Measurements from ENCODE around the gene COMMD2. TPM values are rescaled to one million over a fixed set of nuclear protein-coding genes. Genes with fewer than 3 reads are reported as not detected.

The COMMD2 gene
- total and polyA plus RNA-seq, 10 of the 15 experiments (the other 5 are each of a cell fraction or from before 2014, with no cell fraction given): 23.0 to 97.0 (median 50.9) TPM

DNA sequence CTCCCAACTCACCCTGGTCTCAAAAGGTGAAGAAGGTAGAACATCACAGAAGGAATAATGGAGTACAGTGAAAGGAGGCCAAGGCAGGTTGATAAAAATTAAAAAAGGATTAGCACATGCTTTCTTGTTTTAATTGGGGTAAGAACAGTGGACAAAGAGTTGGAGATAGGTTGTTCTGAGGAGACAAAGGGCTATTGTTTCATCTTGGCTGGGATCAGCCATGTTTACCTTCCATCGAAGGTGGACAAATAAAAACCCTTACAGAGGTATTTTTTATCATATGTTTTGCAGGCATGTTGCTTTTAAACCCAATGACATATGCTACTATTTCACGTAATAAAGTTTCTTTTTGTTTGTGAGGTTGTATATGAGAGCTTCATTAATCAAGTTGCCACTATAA lies 12.9 kb downstream of the COMMD2 start:
- H3K4me2 ChIP-seq (ENCODE audit: control insufficient read depth, insufficient read depth): no peak overlapping the region
- intact Hi-C loops (cut with micrococcal nuclease; ENCODE audit: unreplicated experiment): no loop called here
- no peaks in the 10 kb centered on the region for H3K4me1 ChIP-seq (ENCODE audit: control insufficient read depth, insufficient read depth, low read length)
- H3K79me2 ChIP-seq (ENCODE audit: control insufficient read depth, insufficient read depth, low read length): no peaks in the 10 kb centered on the region
- SMC1A ChIA-PET (ENCODE audit: uncharacterized antibody, unreplicated experiment): interaction anchor here (1.1 to 1.6 kb wide), 3 partner anchors 10 to 12 kb away, joined by 3 to 4 read pairs (median 4); no protein-coding TSS in a partner anchor
- H2AFZ ChIP-seq (ENCODE audit: control insufficient read depth, low read depth, low read length): no peak overlapping the region
- FAIRE-seq (no peak), ATAC-seq (no peak), DNase-seq (ENCODE audit: low read depth, low spot score) (no peak)
- H3K27me3 ChIP-seq (replicated peaks in 1 of 2; ENCODE audit: control insufficient read depth in 2 of 2, insufficient read depth in 2 of 2, low read length in 1 of 2): no peaks in the 10 kb centered on the region
- in situ Hi-C loops (cut with MboI): no loop called here
- H3K9ac ChIP-seq (ENCODE audit: control insufficient read depth, insufficient read depth, low read length): no peak overlapping the region
- H3K9me3 ChIP-seq (replicated peaks; ENCODE audit: control insufficient read depth, insufficient read depth, low read length): no peaks in the 10 kb centered on the region
- WGBS (ENCODE audit: insufficient coverage, insufficient replicate concordance, low lambda C conversion rate, missing lambda C conversion rate): 100% methylated on average over 2 of the region's 2 CpGs
- CTCF ChIA-PET: interaction anchor here (0.6 to 1.1 kb wide), 3 partner anchors 13 to 331 kb away, joined by 3 to 4 read pairs (median 4); partner anchors contain the start of gene COMMD2
- RAD21 ChIA-PET (ENCODE audit: unreplicated experiment): no interaction called here
- no peak overlapping the region for H3K4me3 ChIP-seq
- POLR2A ChIA-PET: interaction anchor here (1.2 kb wide), 1 partner anchor 12 kb away, joined by 3 read pairs; no protein-coding TSS in a partner anchor
- no peak overlapping the region for H3K27ac ChIP-seq (ENCODE audit: control insufficient read depth, insufficient read depth)
- no peaks in the 10 kb centered on the region for H4K20me1 ChIP-seq (ENCODE audit: control insufficient read depth, insufficient read depth)
- no TSS peak for BruUV-seq (replicated peaks)
- H3K36me3 ChIP-seq (ENCODE audit: control insufficient read depth in 2 of 2, insufficient read depth in 2 of 2, low read length in 1 of 2): no peaks in the 10 kb centered on the region; a peak in 1 of 4 replicates
- TF ChIP-seq NBN (IDR thresholded peaks at IDR 0.05): no peak

DNA sequence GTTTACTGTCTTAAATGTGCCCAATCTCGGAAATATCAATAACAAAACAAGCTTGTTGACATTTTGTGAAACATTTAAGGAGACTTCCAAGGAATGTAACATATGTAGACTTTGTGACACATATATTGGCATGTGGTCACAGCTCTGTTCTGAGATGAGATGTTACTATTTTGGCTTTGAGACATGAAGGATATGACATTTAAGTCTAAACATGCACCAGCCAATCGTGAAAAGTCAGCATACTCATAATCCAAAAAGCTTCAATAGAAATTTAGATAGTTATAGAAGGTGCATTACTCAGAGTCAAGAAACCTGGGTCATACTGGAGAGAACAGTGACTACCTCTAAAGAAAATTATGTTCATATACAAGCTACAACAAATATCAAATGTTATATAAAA lies 13.4 kb downstream of the COMMD2 start:
- ChIA-PET CTCF (interaction anchor here (0.6 to 1.1 kb wide), 3 partner anchors 14 to 331 kb away, joined by 3 to 4 read pairs (median 4); partner anchors contain the start of gene COMMD2), RAD21 (ENCODE audit: unreplicated experiment) (no interaction called here), POLR2A (interaction anchor here (0.6 to 1.2 kb wide), 2 partner anchors 13 to 97 kb away, joined by 3 read pairs; no protein-coding TSS in a partner anchor), SMC1A (ENCODE audit: uncharacterized antibody, unreplicated experiment) (interaction anchor here (0.7 to 1.6 kb wide), 4 partner anchors 10 to 207 kb away, joined by 3 to 4 read pairs (median 4); no protein-coding TSS in a partner anchor)
- in situ Hi-C loops (cut with MboI): no loop called here
- intact Hi-C loops (cut with micrococcal nuclease; ENCODE audit: unreplicated experiment): no loop called here
- no peaks in the 10 kb centered on the region for H4K20me1 ChIP-seq (ENCODE audit: control insufficient read depth, insufficient read depth)
- no peak overlapping the region for H3K4me2 ChIP-seq (ENCODE audit: control insufficient read depth, insufficient read depth)
- no peak overlapping the region for H2AFZ ChIP-seq (ENCODE audit: control insufficient read depth, low read depth, low read length)
- H3K9ac ChIP-seq (ENCODE audit: control insufficient read depth, insufficient read depth, low read length): no peak overlapping the region
- DNase-seq (ENCODE audit: low read depth, low spot score): no peak
- no peaks in the 10 kb centered on the region; a peak in 1 of 4 replicates for H3K36me3 ChIP-seq (ENCODE audit: control insufficient read depth in 2 of 2, insufficient read depth in 2 of 2, low read length in 1 of 2)
- ATAC-seq: no peak
- H3K27me3 ChIP-seq (replicated peaks in 1 of 2; ENCODE audit: control insufficient read depth in 2 of 2, insufficient read depth in 2 of 2, low read length in 1 of 2): no peaks in the 10 kb centered on the region
- WGBS (ENCODE audit: insufficient coverage, insufficient replicate concordance, low lambda C conversion rate, missing lambda C conversion rate): 47% methylated on average over 2 of the region's 2 CpGs
- no peak overlapping the region for H3K4me3 ChIP-seq
- no TSS peak for BruUV-seq (replicated peaks)
- no peak overlapping the region for H3K27ac ChIP-seq (ENCODE audit: control insufficient read depth, insufficient read depth)
- no peak for FAIRE-seq
- H3K4me1 ChIP-seq (ENCODE audit: control insufficient read depth, insufficient read depth, low read length): no peaks in the 10 kb centered on the region
- H3K79me2 ChIP-seq (ENCODE audit: control insufficient read depth, insufficient read depth, low read length): no peaks in the 10 kb centered on the region
- H3K9me3 ChIP-seq (replicated peaks; ENCODE audit: control insufficient read depth, insufficient read depth, low read length): no peaks in the 10 kb centered on the region
- TF ChIP-seq, protein P1, sequence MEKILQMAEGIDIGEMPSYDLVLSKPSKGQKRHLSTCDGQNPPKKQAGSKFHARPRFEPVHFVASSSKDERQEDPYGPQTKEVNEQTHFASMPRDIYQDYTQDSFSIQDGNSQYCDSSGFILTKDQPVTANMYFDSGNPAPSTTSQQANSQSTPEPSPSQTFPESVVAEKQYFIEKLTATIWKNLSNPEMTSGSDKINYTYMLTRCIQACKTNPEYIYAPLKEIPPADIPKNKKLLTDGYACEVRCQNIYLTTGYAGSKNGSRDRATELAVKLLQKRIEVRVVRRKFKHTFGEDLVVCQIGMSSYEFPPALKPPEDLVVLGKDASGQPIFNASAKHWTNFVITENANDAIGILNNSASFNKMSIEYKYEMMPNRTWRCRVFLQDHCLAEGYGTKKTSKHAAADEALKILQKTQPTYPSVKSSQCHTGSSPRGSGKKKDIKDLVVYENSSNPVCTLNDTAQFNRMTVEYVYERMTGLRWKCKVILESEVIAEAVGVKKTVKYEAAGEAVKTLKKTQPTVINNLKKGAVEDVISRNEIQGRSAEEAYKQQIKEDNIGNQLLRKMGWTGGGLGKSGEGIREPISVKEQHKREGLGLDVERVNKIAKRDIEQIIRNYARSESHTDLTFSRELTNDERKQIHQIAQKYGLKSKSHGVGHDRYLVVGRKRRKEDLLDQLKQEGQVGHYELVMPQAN (conservative IDR thresholded peaks at IDR 0.05): no peak
- no peak for TF ChIP-seq FOXM1 (IDR thresholded peaks at IDR 0.05; ENCODE audit: low read depth, low read length)
- TF ChIP-seq, protein P2, sequence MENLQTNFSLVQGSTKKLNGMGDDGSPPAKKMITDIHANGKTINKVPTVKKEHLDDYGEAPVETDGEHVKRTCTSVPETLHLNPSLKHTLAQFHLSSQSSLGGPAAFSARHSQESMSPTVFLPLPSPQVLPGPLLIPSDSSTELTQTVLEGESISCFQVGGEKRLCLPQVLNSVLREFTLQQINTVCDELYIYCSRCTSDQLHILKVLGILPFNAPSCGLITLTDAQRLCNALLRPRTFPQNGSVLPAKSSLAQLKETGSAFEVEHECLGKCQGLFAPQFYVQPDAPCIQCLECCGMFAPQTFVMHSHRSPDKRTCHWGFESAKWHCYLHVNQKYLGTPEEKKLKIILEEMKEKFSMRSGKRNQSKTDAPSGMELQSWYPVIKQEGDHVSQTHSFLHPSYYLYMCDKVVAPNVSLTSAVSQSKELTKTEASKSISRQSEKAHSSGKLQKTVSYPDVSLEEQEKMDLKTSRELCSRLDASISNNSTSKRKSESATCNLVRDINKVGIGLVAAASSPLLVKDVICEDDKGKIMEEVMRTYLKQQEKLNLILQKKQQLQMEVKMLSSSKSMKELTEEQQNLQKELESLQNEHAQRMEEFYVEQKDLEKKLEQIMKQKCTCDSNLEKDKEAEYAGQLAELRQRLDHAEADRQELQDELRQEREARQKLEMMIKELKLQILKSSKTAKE (IDR thresholded peaks at IDR 0.05; ENCODE audit: low read depth, poor library complexity, severe bottlenecking): no peak
- no peak for TF ChIP-seq ZNF207 (IDR thresholded peaks at IDR 0.05; ENCODE audit: borderline replicate concordance)
- TF ChIP-seq MYB (IDR thresholded peaks at IDR 0.05; ENCODE audit: borderline replicate concordance, low read depth, low read length): no peak
- TF ChIP-seq EZH2 (IDR thresholded peaks at IDR 0.05; ENCODE audit: borderline replicate concordance, control insufficient read depth, low read depth, low read length): no peak
- TF ChIP-seq JUNB (IDR thresholded peaks at IDR 0.05): no peak
- TF ChIP-seq MTA2 (IDR thresholded peaks at IDR 0.05; ENCODE audit: low read depth): no peak
- TF ChIP-seq SUZ12 (IDR thresholded peaks at IDR 0.05; ENCODE audit: unreplicated experiment): no peak
- no peak for TF ChIP-seq ZZZ3 (IDR thresholded peaks at IDR 0.05; ENCODE audit: control insufficient read depth, insufficient read length, low read depth)
- no peak for TF ChIP-seq BCL11A (IDR thresholded peaks at IDR 0.05; ENCODE audit: low read depth, low read length)
- no peak for TF ChIP-seq SP1 (IDR thresholded peaks at IDR 0.05; ENCODE audit: low read depth, low read length)
- TF ChIP-seq NRF1 (conservative IDR thresholded peaks at IDR 0.05; ENCODE audit: low read depth, low read length): no peak
